GM19099 (cell line): Measurements from ENCODE around the gene PPP1R16B.

ENCODE experiments used
- POLR2A ChIP-seq: IDR thresholded peaks from 3 replicates; pipeline ENCODE4 v1.6.1; 2011; ENCODE audit warnings: low read depth; ENCODE audit not compliant: insufficient read length; ENCODE audit errors: extremely low read depth

Gene PPP1R16B

GRCh38 chr20:38888059-38888831 is 82.7 kb downstream of the PPP1R16B start:
- no peak for TF ChIP-seq POLR2A

DNA sequence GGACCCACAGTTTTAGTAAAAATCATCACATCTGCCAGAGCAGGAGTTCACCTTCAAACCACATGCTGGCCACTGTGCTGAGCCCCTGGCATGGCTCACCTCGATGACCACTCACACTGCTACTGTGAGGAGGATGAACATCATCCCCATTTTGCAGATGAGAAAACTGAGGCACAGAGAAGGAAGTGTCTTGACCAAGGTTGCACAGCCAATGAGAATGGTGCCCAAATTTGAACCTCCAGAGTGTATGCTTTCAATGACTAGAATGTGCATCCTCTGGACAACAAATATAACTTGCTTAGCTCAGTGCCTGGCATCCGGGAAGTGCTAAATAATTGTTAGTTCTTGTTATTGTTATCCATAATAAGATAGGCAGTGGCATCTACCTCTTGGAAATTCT is 83.6 kb downstream of the PPP1R16B start:
- no peak for TF ChIP-seq POLR2A

DNA sequence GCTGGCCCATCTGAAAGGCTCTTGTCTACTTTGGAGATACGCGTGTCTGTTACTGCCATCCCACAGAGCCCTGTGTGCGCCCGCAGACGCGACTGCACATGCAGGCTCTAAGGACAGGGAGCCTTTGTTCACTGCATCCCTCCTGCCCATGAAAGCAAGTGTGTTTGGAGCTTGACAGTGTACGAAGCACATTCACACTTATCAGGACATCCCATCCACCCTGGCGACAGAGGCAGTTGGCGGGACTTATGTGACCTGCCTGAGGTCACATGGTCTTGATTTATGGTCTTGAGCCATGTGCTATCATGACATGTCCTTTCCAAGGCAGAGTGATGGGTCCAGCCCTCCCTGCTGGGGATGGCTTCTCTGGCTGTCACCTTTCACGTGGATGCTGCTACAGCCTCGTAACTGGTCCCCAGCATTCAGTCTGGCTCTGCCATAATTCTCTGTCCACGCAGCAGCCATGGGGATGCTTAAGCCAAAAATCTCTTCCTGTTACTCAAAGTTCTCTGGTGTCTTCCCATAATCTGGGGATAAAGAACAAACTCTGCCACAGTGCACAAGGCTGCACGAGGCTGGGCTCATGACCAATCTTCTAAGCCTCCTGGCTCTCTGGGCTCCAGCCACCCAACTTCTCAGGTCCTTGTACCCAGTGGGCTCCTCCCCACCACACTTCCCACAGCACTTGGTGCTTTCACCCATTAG is 84.4 kb downstream of the PPP1R16B start:
- TF ChIP-seq POLR2A, result no peak

- TF ChIP-seq POLR2A, result no peak
Observed at GRCh38 chr20:38890497-38890818, 85.0 kb downstream of the PPP1R16B start.

GRCh38 chr20:38892091-38892981 is 86.8 kb downstream of the PPP1R16B start:
- no peak for TF ChIP-seq POLR2A

DNA sequence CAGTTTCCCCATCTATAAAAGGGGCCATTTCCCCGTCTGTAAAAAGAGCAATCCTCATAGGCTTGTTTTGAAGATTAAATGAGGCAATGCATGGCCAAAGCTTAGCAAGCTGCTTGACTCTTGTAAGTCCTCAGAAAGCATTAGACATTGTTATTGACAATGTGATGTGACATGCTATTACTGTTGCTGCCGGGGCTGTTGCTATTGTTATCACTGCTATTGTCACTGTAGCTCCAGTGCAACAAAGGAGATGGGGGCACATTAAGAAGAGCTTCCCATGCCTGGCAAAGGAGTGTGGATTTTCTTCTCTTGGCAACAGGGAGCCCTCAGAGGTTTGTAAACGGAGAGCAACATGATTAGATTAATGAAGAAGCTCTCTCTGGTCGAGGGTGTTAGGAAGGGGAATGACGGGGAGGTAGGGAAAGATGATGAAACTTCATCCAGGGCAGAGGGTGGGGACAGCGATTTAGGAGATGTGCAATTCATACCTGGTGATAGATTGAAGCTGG is 87.6 kb downstream of the PPP1R16B start:
- no peak for TF ChIP-seq POLR2A

DNA sequence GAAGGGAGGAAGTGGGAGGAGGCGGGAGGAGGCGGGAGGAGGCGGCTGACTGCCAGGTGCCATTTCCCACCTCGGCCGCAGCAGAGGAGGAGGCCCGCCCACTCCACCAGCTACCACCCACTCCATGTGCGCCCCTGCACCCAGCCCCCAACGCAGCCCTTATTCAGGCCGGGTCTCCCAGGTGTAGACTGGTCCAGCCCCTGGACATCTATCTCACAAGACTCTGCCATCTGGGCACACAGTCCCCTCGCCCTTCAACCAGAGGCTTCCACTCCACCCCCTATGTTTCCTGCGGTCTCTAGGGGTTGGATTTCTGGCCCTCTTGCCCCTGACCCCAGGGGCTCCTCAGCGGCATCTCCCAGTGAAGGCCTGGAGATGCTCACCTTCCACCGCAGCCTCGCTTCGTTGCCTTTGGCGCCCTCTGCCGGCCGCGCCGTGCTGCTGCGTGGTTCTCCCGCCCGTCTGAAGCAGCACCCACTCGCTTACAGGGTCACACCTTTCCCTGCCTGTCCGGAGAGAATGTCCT is 88.1 kb downstream of the PPP1R16B start:
- TF ChIP-seq POLR2A, result no peak

DNA sequence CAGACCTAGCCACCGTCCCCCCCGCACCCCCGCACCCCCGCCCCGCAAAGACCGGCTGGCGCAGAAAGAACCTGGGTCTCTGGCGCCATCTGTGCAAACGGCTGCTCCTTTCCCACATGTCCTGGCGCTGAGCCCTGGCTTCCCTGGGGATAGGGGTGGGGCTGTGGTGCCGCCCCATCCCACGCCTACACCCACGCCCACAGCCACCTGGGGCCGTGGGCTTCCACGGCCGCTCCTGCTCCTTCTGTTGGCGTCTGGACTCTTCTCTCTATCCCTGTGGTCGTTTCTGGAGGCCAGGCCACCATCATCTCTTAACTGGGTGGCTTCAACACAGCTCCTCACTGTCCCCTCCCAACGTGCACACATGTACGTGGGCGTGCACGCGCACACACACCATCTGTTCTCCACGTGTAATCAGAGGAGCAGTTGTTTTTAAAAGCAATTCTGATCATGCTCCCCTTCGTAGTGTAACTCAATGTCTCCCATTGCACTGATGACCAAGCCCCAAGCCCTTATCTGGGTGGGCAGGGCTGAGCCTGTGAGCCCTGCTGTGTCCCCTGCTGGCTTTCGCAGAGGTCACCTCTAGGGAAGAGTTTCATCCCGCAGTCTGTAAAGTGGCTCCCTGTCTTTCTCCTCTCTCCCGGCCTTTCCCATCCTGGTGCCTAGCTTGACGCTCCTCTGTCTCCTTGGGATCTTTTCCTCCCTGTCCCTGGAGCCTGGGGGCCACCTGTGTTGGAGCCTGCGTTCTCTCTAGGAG is 88.8 kb downstream of the PPP1R16B start:
- no peak for TF ChIP-seq POLR2A

DNA sequence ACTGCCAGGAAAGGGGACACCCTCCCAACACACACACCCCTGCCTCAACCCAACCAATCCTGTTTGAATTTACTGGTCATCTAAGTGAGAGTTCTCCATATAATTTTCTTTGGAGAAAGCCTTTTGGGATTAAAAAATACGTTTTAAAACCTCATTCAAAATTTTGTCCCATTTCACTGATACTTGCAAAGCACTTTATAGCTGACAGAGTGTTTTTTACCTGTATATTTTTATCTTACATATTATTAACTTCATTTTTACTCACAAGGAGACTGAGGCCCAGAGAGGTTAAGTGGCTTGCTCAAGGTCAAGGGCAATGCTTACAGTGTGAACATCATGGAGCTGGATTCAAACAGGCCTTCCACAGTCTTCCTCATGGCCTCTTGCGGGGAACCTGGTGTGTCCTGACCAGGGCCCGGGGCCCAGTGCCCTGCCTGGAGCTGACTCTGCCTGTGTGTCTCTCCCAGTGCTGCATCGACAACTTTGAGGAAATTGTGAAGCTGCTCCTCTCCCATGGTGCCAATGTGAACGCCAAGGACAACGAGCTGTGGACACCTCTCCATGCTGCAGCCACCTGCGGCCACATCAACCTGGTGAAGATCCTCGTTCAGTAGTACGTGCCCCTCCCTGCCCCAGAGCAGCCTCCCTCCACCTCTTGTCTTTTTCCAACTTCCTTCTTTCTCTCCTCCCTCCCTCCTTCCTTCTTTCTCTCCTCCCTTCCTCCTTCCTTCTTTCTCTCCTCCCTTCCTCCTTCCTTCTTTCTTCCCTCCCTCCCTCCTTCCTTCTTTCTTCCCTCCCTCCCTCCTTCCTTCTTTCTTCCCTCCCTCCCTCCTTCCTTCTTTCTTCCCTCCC is 89.8 kb downstream of the PPP1R16B start:
- no peak for TF ChIP-seq POLR2A

GRCh38 chr20:38896009-38896594 is 90.6 kb downstream of the PPP1R16B start:
- TF ChIP-seq POLR2A, result no peak

DNA sequence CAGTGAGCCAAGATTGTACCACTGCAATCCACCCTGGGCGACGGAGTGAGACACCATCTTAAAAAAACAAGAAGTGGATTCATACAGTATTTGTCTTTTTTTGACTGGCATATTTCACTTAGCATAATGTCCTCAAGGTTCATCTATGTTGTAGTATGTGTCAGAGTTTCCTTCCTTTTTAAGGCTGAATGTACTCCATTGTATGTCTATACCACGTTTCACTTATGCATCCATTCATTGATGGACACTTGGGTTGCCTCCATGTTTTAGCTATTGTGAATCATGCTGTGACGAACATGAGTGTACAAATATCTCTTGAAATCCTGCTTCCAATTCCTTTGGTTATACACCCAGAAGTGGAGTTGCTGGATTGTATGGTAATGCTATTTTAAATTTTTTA is 91.8 kb downstream of the PPP1R16B start:
- no peak for TF ChIP-seq POLR2A

GRCh38 chr20:38900606-38901005 is 95.1 kb downstream of the PPP1R16B start:
- TF ChIP-seq POLR2A, result no peak

DNA sequence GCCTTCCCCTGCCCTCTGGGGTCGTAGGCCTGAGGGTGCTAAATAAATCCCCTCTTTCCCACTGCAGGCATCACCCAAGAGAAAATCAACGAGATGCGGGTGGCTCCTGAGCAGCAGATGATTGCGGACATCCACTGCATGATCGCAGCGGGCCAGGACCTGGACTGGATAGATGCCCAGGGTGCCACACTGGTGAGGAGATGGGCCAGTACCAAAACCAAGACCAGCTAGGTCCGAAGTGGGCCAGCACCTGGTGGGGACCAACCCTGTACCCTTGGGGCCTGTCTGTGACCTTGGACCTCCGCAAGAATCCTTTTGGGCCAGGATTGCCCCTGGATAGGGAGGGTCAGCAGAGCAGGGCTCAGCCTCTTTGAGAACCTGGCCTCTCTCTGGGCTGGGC is 97.1 kb downstream of the PPP1R16B start:
- TF ChIP-seq POLR2A, result no peak
